GM19351 (cell line): ENCODE measurements around the gene HOXD3.
A peak's percentile ranks its signal among the peaks of the same experiment; 100 is the strongest.

ENCODE experiments used
- ATAC-seq: cut with Tn5 transposase; IDR thresholded peaks from one replicate; pipeline ENCODE4 v1.9.1; 2021; ENCODE audit warnings: mild to moderate bottlenecking, moderate library complexity; ENCODE audit not compliant: unreplicated experiment

HOXD3 gene

DNA sequence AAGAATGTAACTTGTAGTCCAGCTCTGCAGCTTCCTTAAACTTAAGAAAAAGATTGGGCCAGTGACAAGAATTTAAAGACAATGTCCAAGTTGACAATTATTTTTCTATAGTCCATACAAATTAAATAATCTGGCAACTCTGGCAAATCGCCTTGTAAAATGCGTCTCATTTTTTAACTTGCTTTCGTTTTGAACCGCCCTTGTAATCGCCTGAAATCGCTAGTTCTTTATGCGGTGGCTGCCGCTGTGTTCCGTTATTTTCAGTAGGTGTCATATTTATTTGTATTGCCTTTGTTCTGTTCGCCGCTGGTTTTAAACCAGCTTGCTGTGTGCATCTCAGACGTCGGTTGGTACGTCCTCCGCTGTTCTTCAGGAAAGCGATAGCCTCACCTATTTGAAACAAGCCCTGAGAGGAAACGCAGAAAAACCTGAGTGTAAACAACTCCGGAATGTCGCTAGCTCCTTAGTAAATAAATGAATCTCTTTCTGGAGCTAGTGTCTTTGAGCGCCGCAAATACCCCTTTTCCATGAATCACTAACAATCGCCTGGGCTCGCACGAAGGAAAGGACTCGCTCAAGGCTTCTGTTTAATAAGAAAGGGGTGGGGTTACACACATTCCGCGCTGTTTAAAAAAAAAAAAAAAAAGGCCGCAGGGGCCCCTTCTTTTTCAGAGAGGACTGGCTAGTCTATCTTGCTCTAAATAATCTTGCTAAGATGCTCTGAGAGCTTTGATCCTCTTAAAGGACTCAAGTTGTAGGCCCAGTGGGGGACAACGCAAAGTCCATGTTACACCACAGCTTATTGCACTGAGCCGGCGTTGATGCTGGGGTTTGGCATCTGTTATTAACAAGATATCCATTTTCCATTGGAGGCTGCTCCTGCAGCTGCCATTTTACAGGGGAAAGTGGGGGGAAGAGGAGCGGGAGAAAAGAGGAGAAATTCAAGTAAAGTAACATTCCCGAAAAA lies 24.6 kb upstream of the HOXD3 start:
- ATAC-seq: no peak

GRCh38 chr2:176133389-176133788 lies 23.7 kb upstream of the HOXD3 start:
- ATAC-seq: no peak

- ATAC-seq: no peak
Observed at GRCh38 chr2:176134035-176134434, 23.1 kb upstream of the HOXD3 start.

GRCh38 chr2:176135035-176135440 lies 22.1 kb upstream of the HOXD3 start:
- no peak for ATAC-seq

GRCh38 chr2:176136374-176137251 lies 20.5 kb upstream of the HOXD3 start:
- no peak for ATAC-seq

DNA sequence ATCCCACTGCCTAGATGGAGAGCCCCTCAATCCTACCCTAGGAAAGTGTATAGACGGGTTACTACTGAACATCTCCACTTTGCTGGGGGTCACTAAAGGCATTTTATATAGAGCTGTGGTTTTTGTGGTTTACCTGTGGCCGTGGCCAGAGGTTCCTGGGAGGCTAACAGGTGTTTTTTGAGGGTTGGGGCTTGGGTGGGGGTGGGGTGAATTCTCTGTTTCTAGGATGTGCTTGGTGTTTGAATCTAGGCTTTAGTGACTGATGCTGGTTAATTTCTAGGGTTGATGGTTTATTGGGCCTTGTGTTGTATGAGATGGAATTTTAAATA lies 19.9 kb upstream of the HOXD3 start:
- ATAC-seq: no peak

- no peak for ATAC-seq
Observed at GRCh38 chr2:176137906-176138305, 19.2 kb upstream of the HOXD3 start.

DNA sequence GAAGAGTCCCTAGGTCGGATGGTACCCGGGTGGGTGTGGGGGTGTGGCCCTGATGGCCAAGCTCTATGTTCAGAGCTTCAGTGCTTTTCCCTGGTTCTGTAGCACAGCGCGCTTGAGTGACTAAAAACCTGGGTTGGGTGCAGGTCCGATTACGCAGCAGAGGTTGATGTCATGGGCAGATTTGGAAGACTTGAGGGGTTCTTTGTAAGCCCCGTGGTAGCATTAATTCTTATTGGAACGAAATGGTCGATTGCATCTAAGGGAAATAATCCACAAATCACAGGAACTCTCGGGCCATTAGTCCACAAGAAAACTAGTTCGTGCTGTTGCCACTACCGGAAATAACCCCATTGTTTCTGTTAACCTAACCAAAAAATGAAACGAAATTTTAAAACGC lies 18.6 kb upstream of the HOXD3 start:
- no peak for ATAC-seq

DNA sequence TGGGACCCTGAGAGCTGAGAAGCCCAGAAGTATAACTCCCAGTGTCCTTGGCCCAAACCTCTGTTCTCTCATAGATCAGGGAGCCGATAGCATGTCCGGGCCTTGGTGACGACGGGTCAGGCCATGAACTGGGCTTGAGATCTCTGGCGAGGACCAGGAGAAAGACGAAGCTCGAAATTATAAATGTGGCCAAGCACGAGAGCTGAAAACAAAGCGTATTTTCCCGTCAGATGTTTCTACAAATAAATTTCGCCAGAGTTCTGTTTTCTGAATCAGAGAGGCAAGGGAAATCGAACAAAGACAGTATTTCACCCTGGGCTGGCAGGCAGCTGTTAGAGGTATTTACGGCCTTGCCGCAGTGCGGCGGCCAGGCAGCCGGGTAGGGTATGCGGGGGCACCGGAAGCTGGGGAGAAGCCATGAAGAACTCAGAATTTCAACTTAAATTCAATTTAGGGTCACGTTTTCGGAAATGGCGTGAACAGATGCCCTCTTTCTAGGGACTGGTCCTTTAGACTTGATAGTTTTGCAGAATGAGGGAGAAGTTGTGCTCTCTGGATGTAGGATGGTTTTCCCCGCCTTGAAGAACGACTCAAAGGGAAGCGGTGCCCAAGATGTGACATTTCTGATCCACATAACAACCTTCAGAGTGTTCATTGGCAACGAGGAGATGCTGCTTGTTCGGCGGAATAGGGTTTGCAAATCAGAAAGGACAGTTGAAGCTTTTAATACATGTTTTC lies 18.0 kb upstream of the HOXD3 start:
- no peak for ATAC-seq

- ATAC-seq: peak; percentile 4
Observed at GRCh38 chr2:176139661-176140512, 17.2 kb upstream of the HOXD3 start.

- ATAC-seq: peak; percentile 93
Observed at GRCh38 chr2:176140513-176141317, 16.4 kb upstream of the HOXD3 start.

GRCh38 chr2:176142281-176142680 lies 14.8 kb upstream of the HOXD3 start:
- no peak for ATAC-seq

DNA sequence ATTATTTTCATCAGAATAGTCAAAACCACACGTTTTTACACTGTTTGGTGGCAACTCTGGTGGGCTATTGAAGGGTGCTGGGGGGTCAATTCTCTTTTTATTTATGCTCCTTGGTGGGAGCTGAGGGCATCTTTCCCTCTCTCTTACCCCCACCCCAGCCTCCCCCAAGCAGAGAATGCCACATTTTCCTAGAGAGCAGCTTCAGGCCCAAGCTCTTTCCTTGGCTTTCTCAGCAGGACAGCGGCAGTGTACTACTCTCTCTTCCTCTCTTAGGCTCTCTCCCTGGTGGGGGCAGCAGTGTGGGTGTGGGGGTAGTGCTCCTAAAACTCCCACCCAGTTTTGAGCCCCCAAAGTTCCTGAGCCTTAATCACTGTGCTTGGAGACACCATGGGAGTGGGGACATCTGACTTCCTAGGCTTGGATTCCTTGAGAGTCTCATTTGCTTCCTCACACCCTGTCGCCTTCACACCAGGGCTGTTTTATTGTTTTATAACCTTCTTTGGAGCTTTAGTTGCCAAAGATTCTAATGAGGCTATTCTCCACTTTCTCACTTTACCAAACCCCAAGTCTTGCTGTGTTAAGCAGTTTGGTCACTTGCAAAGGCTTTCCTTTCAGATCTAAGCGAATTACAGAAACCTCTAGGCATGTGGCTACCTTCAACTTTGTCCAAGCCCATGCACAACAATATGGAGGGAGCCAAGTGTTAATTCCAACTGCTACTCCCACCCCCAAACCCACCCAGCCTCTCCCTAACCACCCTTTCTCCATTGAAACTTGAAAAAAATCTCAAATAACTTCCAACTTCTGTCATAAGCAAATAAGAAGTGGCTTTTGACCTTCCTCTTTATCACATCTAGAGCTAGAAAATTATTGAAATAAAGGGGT lies 11.8 kb upstream of the HOXD3 start:
- no peak for ATAC-seq

GRCh38 chr2:176146101-176146500 lies 11.0 kb upstream of the HOXD3 start:
- no peak for ATAC-seq

- ATAC-seq: no peak
Observed at GRCh38 chr2:176146645-176147044, 10.5 kb upstream of the HOXD3 start.

- no peak for ATAC-seq
Observed at GRCh38 chr2:176147210-176147799, 9.8 kb upstream of the HOXD3 start.

DNA sequence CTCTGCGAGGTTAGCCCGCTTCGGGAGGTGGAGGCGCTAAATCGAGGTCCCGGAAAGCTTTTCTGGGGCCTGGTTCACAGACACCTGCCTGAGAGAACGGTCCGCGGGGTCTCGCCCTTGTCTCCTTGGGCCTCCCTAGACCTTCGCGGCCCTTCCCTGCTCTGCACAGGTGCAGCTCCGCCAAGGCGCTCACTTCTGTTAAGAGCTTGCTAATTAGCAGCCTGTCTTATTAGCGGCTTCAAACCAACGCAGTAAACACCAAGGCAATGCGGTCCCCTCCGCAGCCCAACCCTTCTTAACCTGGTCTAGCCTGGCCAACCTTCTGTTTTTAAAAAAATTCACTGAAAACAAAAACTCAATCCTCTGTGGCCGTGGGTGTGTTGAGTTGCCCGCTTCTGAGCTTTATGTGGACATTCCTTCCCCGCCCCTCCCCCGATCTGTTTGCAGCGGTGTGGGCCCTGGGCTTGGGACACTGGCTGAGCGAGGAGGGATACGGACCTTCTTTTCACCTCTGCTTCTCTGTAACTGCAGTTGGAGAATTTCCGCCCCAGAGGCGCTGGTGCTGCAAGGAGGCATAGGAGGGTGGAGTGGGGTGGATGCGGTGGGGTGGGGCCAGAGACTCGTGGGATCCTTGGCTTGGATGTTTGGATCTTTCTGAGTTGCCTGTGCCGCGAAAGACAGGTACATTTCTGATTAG lies 9.2 kb upstream of the HOXD3 start:
- no peak for ATAC-seq
